Body of pancreas (tissue), 4 donors: ENCODE data around the gene ADAMTS13. TPM values are rescaled to one million over a fixed set of nuclear protein-coding genes. Genes with fewer than 3 reads are reported as not detected.

Source experiments
- ATAC-seq: fragments of 150-250 bp; one replicate; pipeline ENCODE4 v1.9.1; 2016
- DNase-seq, 4 donors: peaks; one replicate each; pipeline ENCODE4 v3.0.0-alpha.2; 2019
- H3K27ac ChIP-seq, 4 donors: fragments of 200-600 bp; sonication (generic); 1 replicate in 3 of 4; 2 replicates in 1 of 4; pipeline versions ENCODE4 v1.5.1 to v1.6.1; 2016 to 2019; ENCODE audit warnings: mild to moderate bottlenecking in 1 of 4, mixed read lengths in 1 of 4, moderate library complexity in 1 of 4
- H3K27me3 ChIP-seq, 2 donors: fragments of 200-600 bp; sonication (generic); one replicate each; pipeline ENCODE4 v1.6.0; 2016; ENCODE audit warnings: mild to moderate bottlenecking in 1 of 2
- H3K36me3 ChIP-seq, 2 donors: fragments of 200-600 bp; sonication (generic); replicated peaks in 1 of 2; 2 replicates each; pipeline ENCODE4 v1.5.1; 2016; ENCODE audit warnings: low read depth in 2 of 2; ENCODE audit not compliant: insufficient read depth in 1 of 2
- H3K4me1 ChIP-seq: fragments of 200-600 bp; sonication (generic); one replicate; pipeline ENCODE4 v1.6.0; 2016
- H3K4me3 ChIP-seq, 2 donors: fragments of 200-600 bp; sonication (generic); 1 replicate in 1 of 2; 2 replicates in 1 of 2; pipeline ENCODE4 v1.5.1; 2016 to 2019
- H3K9me3 ChIP-seq, 3 donors: fragments of 200-600 bp; sonication (generic); 1 replicate in 2 of 3; 2 replicates in 1 of 3; pipeline ENCODE4 v1.5.1; 2016
- POLR2A ChIP-seq, 3 donors: fragments of 450-650 bp; IDR thresholded peaks; one replicate each; pipeline ENCODE4 v1.6.1; 2016; ENCODE audit warnings: antibody characterized with exemption in 3 of 3, mild to moderate bottlenecking in 2 of 3
- WGBS, 2 donors: methylation state at CpG; one replicate each; pipeline ENCODE4 v1.1.5; 2017; 5-methylcytosine and 5-hydroxymethylcytosine counted together
- intact Hi-C: fragments of 100-400 bp; cut with DNase I; formaldehyde crosslinking; loops from one replicate; pipeline ENCODE4 v1.15.1; 2023
- total RNA-seq, 2 donors: library from RNA; depleted of rRNA; stranded (reverse); fragments of >200 nt; gene quantifications; one replicate each; pipeline ENCODE4 v1.1.0, GENCODE V29; 2016
- TF ChIP-seq, protein P1 (sequence below), 7 experiments: fragments of 450-650 bp in 4 of 7; fragments of 200-600 bp in 3 of 7; sonication (generic) in 3 of 7; IDR thresholded peaks; one replicate each; pipeline ENCODE4 v1.5.1; 2016 to 2019; ENCODE audit warnings: antibody characterized with exemption in 7 of 7

The ADAMTS13 gene
- total RNA-seq, 2 donors from 2014 or later, result 2.3 to 5.6 TPM

DNA sequence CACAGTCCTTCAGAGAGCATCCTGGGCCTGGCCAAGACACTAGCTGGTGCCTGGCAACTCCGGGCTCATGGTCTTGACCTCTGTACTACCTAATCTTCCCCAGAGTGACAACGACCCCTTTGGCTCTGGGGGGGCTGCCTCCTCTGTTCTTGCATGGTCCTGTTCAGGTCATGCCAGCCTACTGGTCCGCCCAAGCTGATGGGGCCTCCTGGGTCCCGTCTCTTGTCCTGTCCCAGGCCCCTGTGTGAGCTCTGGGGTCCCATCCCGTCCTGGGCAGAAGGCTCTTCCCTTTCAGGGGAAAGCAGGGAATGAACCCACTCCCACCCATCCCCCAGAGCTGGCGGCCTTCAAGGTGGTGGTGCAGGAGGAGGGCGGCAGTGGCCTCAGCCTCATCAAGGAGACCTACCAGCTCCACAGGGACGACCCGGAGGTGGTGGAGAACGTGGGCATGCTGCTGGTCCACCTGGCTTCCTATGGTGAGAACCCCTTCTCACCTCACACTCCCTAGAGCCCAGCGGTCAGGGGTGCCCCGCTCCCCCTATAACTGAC, 17.6 kb upstream of the ADAMTS13 start:
- ATAC-seq, result no peak
- Histone ChIP-seq H3K4me1 (no peaks in the 10 kb centered on the region), H3K36me3 (peaks cover 0 to 5% of the 10 kb centered on the region in 2 donors), H3K4me3 (no peak overlapping the region), H3K27me3 (no peaks in the 10 kb centered on the region), H3K27ac (no peak overlapping the region), H3K9me3 (no peaks in the 10 kb centered on the region)
- 73 to 75% methylated on average over 6 to 12 of the region's 12 CpGs for WGBS, 2 donors
- TF ChIP-seq, protein P1, sequence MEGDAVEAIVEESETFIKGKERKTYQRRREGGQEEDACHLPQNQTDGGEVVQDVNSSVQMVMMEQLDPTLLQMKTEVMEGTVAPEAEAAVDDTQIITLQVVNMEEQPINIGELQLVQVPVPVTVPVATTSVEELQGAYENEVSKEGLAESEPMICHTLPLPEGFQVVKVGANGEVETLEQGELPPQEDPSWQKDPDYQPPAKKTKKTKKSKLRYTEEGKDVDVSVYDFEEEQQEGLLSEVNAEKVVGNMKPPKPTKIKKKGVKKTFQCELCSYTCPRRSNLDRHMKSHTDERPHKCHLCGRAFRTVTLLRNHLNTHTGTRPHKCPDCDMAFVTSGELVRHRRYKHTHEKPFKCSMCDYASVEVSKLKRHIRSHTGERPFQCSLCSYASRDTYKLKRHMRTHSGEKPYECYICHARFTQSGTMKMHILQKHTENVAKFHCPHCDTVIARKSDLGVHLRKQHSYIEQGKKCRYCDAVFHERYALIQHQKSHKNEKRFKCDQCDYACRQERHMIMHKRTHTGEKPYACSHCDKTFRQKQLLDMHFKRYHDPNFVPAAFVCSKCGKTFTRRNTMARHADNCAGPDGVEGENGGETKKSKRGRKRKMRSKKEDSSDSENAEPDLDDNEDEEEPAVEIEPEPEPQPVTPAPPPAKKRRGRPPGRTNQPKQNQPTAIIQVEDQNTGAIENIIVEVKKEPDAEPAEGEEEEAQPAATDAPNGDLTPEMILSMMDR (IDR thresholded peaks at IDR 0.05), result no peak
- no peak for TF ChIP-seq POLR2A (IDR thresholded peaks at IDR 0.05)
- intact Hi-C loops, result loop anchor here (5.0 kb wide), 1 partner anchor 83 kb away; no protein-coding TSS in a partner anchor
- no peak for DNase-seq

DNA sequence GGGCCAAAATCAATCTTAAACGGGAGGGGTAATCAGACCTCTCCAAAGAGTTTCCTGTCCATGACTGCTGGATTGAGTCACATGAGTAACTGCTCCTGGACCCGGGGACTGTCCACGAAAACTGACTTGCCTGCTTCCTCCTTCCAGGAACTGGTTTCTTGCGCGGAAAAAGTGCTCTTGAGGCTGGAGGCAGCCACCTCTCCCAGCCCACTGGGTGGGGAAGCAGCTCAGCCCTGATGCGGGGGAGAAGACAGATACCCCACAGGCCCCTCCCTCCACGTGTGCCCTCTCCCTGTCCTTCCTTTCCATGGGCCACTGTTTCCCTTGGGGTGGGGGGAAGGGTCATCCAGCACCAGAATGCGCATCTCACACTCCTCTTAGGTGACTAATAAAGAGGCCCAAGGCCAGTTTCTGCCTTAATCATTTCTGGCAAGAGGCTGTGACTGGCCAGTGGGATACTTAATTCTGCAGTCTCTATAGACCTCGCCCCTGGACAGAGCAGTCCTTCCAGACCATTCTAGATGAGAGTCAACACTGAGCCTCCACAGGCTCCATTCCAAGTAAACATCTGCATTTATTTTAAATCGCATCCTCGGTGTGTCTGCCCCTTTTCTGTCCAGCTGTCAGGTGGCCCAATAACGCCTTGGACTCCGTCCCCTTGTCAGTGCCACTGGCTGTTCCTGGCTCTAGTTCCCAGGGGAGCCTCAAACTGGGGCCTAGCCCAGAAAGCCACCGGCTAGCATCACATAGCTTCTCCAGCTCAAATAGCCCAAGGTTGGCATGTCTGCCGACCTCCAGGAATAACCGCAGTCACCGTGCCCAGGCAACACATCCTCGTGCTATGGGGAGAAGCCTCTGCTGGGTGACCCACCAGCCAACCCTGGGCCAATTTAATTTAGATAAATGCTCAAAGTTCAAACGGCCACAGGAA, 16.4 kb upstream of the ADAMTS13 start:
- 76% methylated on average over 18 to 19 of the region's 19 CpGs for WGBS, 2 donors

DNA sequence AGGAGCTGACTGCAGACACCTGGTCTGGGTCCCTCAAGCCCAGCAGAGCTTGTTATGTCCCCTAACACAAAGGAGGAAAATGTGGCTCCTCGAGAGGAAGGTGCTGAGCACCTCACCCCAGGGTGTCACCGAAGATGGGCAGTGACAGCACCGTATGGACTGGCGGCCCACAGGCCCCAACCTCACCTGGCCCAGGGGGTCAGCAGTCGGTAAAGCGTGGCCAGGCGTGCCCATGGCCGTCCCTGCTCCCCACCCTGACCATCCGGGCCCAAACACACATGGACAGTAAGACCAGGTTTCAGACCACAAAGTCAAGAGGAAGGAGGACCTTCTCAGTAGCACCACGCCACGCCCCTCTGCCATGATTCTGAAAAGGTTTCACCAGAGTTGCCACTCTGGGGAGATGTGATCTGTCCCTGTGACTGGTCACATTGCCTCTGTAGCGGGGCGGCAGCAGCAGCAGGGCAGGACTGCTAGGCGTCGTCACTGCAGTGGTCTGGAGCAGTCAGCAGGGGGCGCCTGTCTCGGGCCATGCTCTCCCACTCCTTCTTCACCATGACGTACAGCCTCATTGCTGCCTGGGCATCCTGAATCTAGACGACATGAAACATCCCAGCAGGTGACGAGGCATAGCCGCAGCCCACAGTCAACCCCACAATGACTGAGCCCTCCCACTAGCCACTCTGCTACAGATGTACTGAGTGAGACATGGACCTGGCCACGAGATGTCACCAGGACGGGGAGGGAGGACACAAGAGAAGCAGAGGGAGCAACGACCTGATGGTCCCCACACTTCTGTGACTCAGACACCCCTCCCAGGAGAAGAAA, 15.5 kb upstream of the ADAMTS13 start:
- Histone ChIP-seq H3K4me1 (no peaks in the 10 kb centered on the region), H3K27ac (no peak overlapping the region), H3K9me3 (no peaks in the 10 kb centered on the region), H3K36me3 (peaks cover 0 to 15% of the 10 kb centered on the region in 2 donors), H3K4me3 (no peak overlapping the region), H3K27me3 (no peaks in the 10 kb centered on the region)
- TF ChIP-seq POLR2A (IDR thresholded peaks at IDR 0.05), result no peak
- TF ChIP-seq, protein P1 (IDR thresholded peaks at IDR 0.05), result peak; percentile 81 to 92 (median 89)
- intact Hi-C loops, result loop anchor here (5.0 kb wide), 1 partner anchor 81 kb away; no protein-coding TSS in a partner anchor
- 42 to 67% methylated on average over 9 to 24 of the region's 24 CpGs for WGBS, 2 donors
- DNase-seq, result peak; percentile 79 to 81 (median 81)
- ATAC-seq, result peak; percentile 86

More for the DNA sequence above, 16.4 kb upstream of the ADAMTS13 start:
- Histone ChIP-seq H3K9me3 (no peaks in the 10 kb centered on the region), H3K4me3 (no peak overlapping the region), H3K4me1 (no peaks in the 10 kb centered on the region), H3K36me3 (peaks cover 0 to 11% of the 10 kb centered on the region in 2 donors), H3K27ac (peak overlapping the region in 1 of 4 donors; percentile 40), H3K27me3 (no peaks in the 10 kb centered on the region)
- no peak for DNase-seq
- ATAC-seq, result no peak
- no peak for TF ChIP-seq POLR2A (IDR thresholded peaks at IDR 0.05)
- TF ChIP-seq, protein P1 (IDR thresholded peaks at IDR 0.05), result no peak
- intact Hi-C loops, result loop anchor here (5.0 kb wide), 1 partner anchor 82 kb away; no protein-coding TSS in a partner anchor

DNA sequence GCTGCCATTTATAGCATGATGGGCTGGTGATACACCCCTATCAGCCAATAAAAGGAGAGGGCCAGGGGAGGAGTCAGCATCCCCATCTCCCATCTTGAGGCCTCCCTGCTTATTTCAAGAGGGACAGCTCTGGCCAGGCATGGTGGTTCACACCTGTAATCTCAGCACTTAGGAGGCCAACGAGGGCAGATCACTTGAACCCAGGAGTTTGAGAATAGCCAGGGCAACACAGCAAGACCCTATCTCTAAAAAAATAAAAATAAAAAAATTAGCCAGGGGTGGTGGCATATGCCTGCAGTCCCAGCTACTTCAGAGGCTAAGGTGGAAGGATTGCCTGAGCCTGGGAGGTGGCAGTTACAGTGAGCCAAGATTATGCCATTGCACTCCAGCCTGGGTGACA, 14.1 kb upstream of the ADAMTS13 start:
- no peaks in the 10 kb centered on the region for H3K27me3 ChIP-seq
- intact Hi-C loops, result loop anchor here (5.0 kb wide), 1 partner anchor 79 kb away; no protein-coding TSS in a partner anchor
- no peak for DNase-seq
- no peak overlapping the region for H3K27ac ChIP-seq
- no peak for ATAC-seq
- H3K4me1 ChIP-seq, result no peaks in the 10 kb centered on the region
- no peak overlapping the region for H3K4me3 ChIP-seq
- TF ChIP-seq, protein P1 (IDR thresholded peaks at IDR 0.05), result no peak
- no peak for TF ChIP-seq POLR2A (IDR thresholded peaks at IDR 0.05)
- H3K36me3 ChIP-seq, result peaks cover 0 to 15% of the 10 kb centered on the region in 2 donors
- WGBS, 2 donors, result 95 to 100% methylated on average over 1 of the region's 1 CpG
- H3K9me3 ChIP-seq, result no peaks in the 10 kb centered on the region
